GM19452 (cell line): ENCODE results near the gene LURAP1L.
"Not testable (repeated sequence)": the region's sequence is repeated elsewhere in the genome, so short reads cannot be mapped to it uniquely, and the experiment has no call there.

Experiments
- ATAC-seq: cut with Tn5 transposase; IDR thresholded peaks from one replicate; pipeline ENCODE4 v1.9.1; 2021; ENCODE audit not compliant: unreplicated experiment

Gene LURAP1L

DNA sequence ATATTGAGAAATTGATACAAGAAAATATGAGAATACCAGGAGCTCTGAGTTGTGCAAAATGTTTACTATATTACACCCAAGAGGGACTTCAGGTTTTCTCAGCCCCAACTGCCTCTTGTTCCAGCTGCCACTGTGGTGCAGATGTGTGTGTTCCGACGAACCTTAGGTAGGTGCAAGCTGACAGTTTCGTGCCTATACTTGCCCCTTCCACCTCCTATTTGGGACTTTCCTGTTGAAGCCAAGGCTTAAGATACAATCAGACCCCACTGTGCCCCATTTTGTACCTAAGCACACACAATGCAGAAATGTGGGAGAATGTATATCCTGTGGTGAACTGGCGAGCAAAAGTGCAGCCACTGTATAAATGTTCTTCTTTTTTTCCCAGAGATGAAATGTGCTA, 80.2 kb downstream of the LURAP1L start:
- ATAC-seq, result no peak

GRCh38 chr9:12856603-12857002, 81.8 kb downstream of the LURAP1L start:
- no peak for ATAC-seq

DNA sequence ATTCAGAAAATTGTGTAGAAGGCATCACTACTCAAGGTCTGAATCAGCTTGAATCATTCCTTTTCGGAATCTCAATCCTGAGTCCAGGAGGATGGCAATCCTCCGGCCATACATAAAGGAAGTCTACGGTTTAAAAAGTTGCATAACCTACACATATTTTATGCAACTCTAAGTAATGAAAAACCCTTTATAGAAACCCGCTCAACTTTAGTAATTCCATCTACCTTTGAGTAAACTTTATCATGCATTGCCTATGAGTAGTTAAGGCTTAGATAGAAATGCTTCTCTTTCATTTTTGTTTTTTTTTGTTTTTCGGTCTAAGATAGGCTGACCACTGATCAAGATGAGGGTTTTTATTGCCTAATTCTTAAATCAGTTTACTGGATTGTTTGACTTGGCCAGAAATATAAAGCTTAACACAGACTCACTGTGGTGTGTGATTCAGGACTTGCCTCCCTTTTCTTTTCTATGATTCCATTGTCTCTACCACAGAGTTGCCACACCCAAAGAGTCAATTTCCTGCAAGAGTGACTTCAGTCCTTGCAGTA, 85.0 kb downstream of the LURAP1L start:
- ATAC-seq, result no peak

DNA sequence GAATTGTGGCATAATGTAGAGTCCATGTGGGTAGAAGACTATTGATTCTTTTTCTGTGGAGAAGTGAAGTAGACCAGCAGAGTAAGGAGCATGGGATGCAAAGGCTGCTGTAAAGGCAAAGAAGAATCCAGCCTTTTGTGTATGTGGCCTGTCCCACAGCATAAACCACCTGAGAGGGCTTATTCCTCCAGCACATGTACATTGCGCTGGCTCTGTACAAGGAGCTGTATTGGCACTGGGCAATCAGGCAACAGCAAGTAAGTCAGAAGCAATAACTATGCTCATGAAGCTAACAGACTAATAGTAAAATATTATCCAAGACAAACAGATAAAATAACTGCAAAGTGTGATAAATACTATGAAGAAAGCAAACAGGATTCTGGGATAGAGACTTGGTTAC, 86.2 kb downstream of the LURAP1L start:
- ATAC-seq, result no peak

DNA sequence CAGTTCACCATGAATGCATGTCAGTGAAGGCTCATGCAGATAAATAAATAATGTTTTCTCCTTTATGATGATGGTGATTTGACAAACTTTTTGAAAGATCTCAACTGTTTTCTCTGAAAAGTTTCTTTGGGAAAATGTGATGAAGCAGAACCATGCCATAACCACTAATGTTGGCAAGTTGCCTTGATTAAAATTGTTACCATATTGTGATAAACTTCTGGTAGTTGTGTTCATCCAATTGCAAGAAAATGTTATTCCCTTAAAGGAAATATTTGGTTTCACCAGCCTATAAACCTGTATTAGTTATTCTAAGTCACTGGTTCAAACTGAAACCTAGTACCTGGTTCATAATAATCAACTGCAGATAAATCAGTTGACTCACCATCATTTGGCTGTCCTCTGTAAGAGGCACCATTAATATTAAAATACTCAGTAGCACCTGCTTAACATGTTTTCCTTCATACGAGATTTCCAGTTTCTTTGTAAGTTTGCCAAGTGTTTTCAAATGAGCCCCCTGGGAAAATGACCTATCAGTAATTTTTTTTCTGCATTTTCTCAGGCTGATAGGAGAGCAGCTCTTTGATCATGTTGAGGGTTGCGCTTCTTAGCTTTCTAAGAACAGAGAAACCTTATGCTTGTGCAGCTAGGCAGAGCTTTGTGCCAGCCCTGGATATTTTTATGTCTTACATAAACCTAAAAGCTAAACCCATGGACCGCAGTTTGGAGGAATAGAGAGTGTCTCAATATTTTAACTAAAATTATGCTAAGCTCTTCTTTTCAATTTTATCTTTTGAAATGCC, 88.0 kb downstream of the LURAP1L start:
- no peak for ATAC-seq

DNA sequence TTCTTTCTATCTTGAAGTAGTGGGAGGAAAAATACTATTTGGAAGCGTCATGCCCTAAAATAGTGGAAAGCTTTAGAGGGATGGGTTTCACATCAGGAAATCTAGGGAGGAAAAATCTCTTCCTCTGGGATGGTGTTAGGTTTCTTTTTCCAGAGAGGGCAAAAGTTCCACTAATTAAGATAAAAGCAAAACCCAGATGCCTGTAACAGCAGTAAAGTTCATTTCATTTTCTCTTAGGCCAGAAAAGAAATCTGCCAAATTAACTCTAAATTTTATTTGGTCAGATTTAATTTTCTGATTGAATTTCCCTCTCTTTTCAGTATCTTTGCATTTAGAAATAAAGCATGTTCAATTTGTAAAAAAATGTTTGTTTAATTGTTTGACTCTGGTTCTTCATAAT, 88.8 kb downstream of the LURAP1L start:
- ATAC-seq, result no peak

DNA sequence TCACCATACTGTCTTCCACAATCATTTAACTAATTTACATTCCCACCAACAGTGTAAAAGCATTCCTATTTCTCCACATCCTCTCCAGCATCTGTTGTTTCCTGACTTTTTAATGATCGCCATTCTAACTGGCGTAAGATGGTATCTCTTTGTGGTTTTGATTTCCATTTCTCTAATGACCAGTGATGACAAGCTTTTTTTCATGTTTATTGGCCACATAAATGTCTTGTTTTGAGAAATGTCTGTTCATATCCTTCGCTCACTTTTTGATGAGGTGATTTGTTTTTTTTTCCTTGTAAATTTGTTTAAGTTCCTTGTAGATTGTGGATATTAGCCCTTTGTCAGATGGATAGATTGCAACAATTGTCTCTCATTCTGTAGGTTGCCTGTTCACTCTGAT, 90.6 kb downstream of the LURAP1L start:
- ATAC-seq, result not testable (repeated sequence)
